HCT116 (cell line): Measurements from ENCODE around the gene PCID2. TPM values are rescaled to one million over a fixed set of nuclear protein-coding genes. Genes with fewer than 3 reads are reported as not detected.

ENCODE experiments used
- ATAC-seq: fragments of 200-7000 bp; cut with Tn5 transposase; 2 replicates; pipeline ENCODE4 v1.9.1; 2020; ENCODE audit warnings: mild to moderate bottlenecking, moderate library complexity
- BruUV-seq: library from RNA; stranded (reverse); fragments of 400-500 nt; replicated peaks from 2 replicates; lab custom pipeline; 2021; lab: Mats Ljungman, UMichigan
- CTCF ChIA-PET: fragments of 300-600 bp; sonication (Branson Sonifier 250); formaldehyde crosslinking; loops from one replicate; lab custom pipeline; 2021; ENCODE audit warnings: antibody characterized with exemption; lab: Charles Lee
- POLR2A ChIA-PET: fragments of 300-600, 350-600 bp; sonication (Branson Sonifier 250); formaldehyde crosslinking; loops from one replicate; lab custom pipeline; 2021; ENCODE audit warnings: antibody characterized with exemption; lab: Charles Lee
- RAD21 ChIA-PET, 2 experiments: fragments of 300-600 bp; sonication (Branson Sonifier 250); formaldehyde crosslinking; loops; one replicate each; lab custom pipeline; 2023; ENCODE audit warnings: low total read pairs in 2 of 2; ENCODE audit not compliant: uncharacterized antibody in 2 of 2, unreplicated experiment in 2 of 2, low non-redundant PET in 1 of 2; lab: Charles Lee
- DNase-seq: peaks from one replicate; pipeline ENCODE4 v3.0.0-alpha.2; 2010; ENCODE audit warnings: low read depth, low spot score
- H2AFZ ChIP-seq: fragments of 200-600 bp; shearing (Covaris generic), sonication (generic); 2 replicates; pipeline ENCODE4 v1.6.1; 2017; ENCODE audit warnings: low read depth, mixed run types, mixed read lengths, antibody characterized with exemption, low read length; ENCODE audit not compliant: poor library complexity, severe bottlenecking
- H3K27ac ChIP-seq: 2 replicates; pipeline ENCODE4 v1.5.1; 2012; ENCODE audit warnings: low read depth, low read length
- H3K27me3 ChIP-seq: fragments of 200-600 bp; sonication (generic); 2 replicates; pipeline ENCODE4 v1.6.1; 2016; ENCODE audit warnings: mixed run types, low read length, mixed read lengths; ENCODE audit not compliant: insufficient read depth
- H3K36me3 ChIP-seq, 2 experiments: fragments of 200-500 bp in 1 of 2; fragments of 200-600 bp in 1 of 2; sonication (Bioruptor generic) in 1 of 2; sonication (generic) in 1 of 2; 2 replicates each; pipeline versions ENCODE4 v1.5.1 to v1.6.1; 2014 to 2016; ENCODE audit warnings: low read length in 2 of 2, inconsistent platforms in 1 of 2, mixed read lengths in 1 of 2, mixed run types in 1 of 2; ENCODE audit not compliant: insufficient read depth in 2 of 2, control insufficient read depth in 1 of 2
- H3K4me1 ChIP-seq, 2 experiments: fragments of 200-600 bp in 1 of 2; sonication (generic) in 1 of 2; 2 replicates each; pipeline versions ENCODE4 v1.5.1 to v1.6.1; 2012 to 2017; ENCODE audit warnings: low read length in 2 of 2, inconsistent platforms in 1 of 2, mild to moderate bottlenecking in 1 of 2, mixed read lengths in 1 of 2, mixed run types in 1 of 2, moderate library complexity in 1 of 2; ENCODE audit not compliant: insufficient read depth in 2 of 2, control insufficient read depth in 1 of 2
- H3K4me2 ChIP-seq: fragments of 200-600 bp; sonication (generic); 2 replicates; pipeline ENCODE4 v1.6.1; 2017; ENCODE audit warnings: mixed run types, low read length, mixed read lengths
- H3K4me3 ChIP-seq, 2 experiments: fragments of 200-600 bp in 1 of 2; sonication (generic) in 1 of 2; replicated peaks in 1 of 2; 2 replicates each; pipeline ENCODE4 v1.5.1; 2011 to 2016; ENCODE audit warnings: low read length in 2 of 2, control low read depth in 1 of 2, low read depth in 1 of 2, mild to moderate bottlenecking in 1 of 2, mixed read lengths in 1 of 2, mixed run types in 1 of 2
- H3K79me2 ChIP-seq: fragments of 200-600 bp; sonication (generic); 2 replicates; pipeline ENCODE4 v1.6.1; 2017; ENCODE audit warnings: mild to moderate bottlenecking, mixed run types, low read length, moderate library complexity, mixed read lengths; ENCODE audit not compliant: insufficient read depth
- H3K9ac ChIP-seq: fragments of 200-600 bp; sonication (generic); 2 replicates; pipeline ENCODE4 v1.6.1; 2016; ENCODE audit warnings: low read length, mixed read lengths
- H3K9me2 ChIP-seq: fragments of 200-600 bp; sonication (generic), shearing (Covaris generic); 2 replicates; pipeline ENCODE4 v1.6.1; 2017; ENCODE audit warnings: mixed run types, mild to moderate bottlenecking, moderate library complexity; ENCODE audit not compliant: insufficient read depth
- H3K9me3 ChIP-seq, 2 experiments: fragments of 200-500 bp in 1 of 2; fragments of 200-600 bp in 1 of 2; sonication (Bioruptor generic) in 1 of 2; sonication (generic) in 1 of 2; 2 replicates each; pipeline ENCODE4 v1.6.1; 2014 to 2017; ENCODE audit warnings: low read length in 2 of 2, mixed read lengths in 2 of 2, inconsistent platforms in 1 of 2, low read depth in 1 of 2, mild to moderate bottlenecking in 1 of 2, mixed run types in 1 of 2, moderate library complexity in 1 of 2; ENCODE audit not compliant: control insufficient read depth in 1 of 2, insufficient read depth in 1 of 2
- H4K20me1 ChIP-seq: fragments of 200-600 bp; sonication (generic), shearing (Covaris generic); 2 replicates; pipeline ENCODE4 v1.6.1; 2017; ENCODE audit warnings: mixed run types, mild to moderate bottlenecking, moderate library complexity; ENCODE audit not compliant: insufficient read depth
- CBX3 ChIP-seq: IDR thresholded peaks from 2 replicates; pipeline ENCODE4 v1.6.1; 2012; ENCODE audit warnings: low read depth
- CEBPB ChIP-seq: IDR thresholded peaks from 2 replicates; pipeline ENCODE4 v1.6.1; 2012; ENCODE audit warnings: low read depth
- ELF1 ChIP-seq: IDR thresholded peaks from 2 replicates; pipeline ENCODE4 v1.6.1; 2012; ENCODE audit warnings: low read depth, borderline replicate concordance
- EZH2 ChIP-seq: fragments of 200-600 bp; sonication (generic); IDR thresholded peaks from 2 replicates; pipeline ENCODE4 v1.6.1; 2017; ENCODE audit warnings: antibody characterized with exemption, mixed run types
- SP1 ChIP-seq: IDR thresholded peaks from 2 replicates; pipeline ENCODE4 v1.6.1; 2012; ENCODE audit warnings: low read depth
- YY1 ChIP-seq: IDR thresholded peaks from 2 replicates; pipeline ENCODE4 v1.6.1; 2011; ENCODE audit warnings: low read length, low read depth, moderate library complexity, mild to moderate bottlenecking; ENCODE audit not compliant: insufficient replicate concordance; ENCODE audit errors: extremely low read depth
- intact Hi-C: fragments of 100-400 bp; cut with micrococcal nuclease; formaldehyde crosslinking; loops from 2 replicates; pipeline ENCODE4 v1.10.0; 2022
- total RNA-seq: library from RNA; stranded (reverse); gene quantifications from one replicate; pipeline ENCODE4 v1.2.1, GENCODE V29; 2021; ENCODE audit not compliant: unreplicated experiment
- TF ChIP-seq, protein P1 (sequence below): IDR thresholded peaks from 2 replicates; pipeline ENCODE4 v1.6.1; 2012
- TF ChIP-seq, protein P2 (sequence below): IDR thresholded peaks from 2 replicates; pipeline ENCODE4 v1.6.1; 2011; ENCODE audit warnings: mild to moderate bottlenecking, low read length, moderate library complexity; ENCODE audit not compliant: insufficient replicate concordance; ENCODE audit errors: extremely low read depth

Gene PCID2
- total RNA-seq, 1 experiment from 2014 or later: 73.3 TPM

DNA sequence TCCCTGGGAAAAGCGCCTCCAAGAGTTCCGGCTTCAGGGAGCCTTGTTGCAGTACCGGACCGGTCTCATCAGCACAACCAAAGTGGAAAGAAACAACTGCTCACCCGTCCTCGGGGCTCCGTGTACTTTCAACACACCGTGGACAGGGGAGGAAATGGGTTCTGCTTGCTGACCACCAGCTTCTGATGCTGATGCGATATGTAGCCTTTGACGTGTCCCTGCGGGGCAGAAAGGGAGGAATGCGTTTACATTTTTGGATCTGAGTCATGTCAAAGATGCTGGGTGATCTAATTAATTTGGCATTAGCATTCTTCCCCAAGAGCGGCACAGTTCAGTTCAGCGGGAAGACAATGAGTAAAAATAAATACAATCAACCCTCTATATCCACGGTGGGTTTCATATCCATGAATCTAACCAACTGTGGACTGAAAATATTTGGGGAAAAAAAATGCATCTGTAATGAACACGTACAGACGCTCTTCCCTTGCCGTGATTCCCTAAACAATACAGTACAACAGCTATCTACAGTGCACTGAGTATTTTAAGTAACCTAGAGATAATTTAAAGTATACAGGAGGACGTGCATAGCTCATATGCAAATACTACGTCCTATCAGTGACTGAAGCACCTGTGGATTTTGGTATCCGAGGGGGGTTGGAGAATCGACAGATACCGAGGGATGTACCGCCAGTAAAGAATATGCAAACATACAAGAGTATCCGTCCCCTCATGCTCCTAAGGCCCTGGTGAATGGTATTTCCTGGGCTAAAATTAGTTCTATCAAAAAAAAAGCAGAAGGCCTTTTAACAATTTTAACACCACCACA, 30.2 kb downstream of the PCID2 start:
- BruUV-seq: no TSS peak
- Histone ChIP-seq H3K27ac (no peak overlapping the region), H3K9me3 (no peaks in the 10 kb centered on the region), H3K4me1 (no peaks in the 10 kb centered on the region; a peak in 1 of 4 replicates), H2AFZ (no peak overlapping the region), H3K9me2 (no peaks in the 10 kb centered on the region), H4K20me1 (no peaks in the 10 kb centered on the region), H3K4me2 (no peak overlapping the region), H3K27me3 (no peaks in the 10 kb centered on the region), H3K79me2 (peaks cover 5% of the 10 kb centered on the region; the same call in 1 of the 2 replicates), H3K9ac (no peak overlapping the region), H3K36me3 (peaks cover 53 to 61% of the 10 kb centered on the region in 2 experiments), H3K4me3 (no peak overlapping the region)
- CTCF ChIA-PET: no interaction called here
- intact Hi-C loops: no loop called here
- TF ChIP-seq, protein P1, sequence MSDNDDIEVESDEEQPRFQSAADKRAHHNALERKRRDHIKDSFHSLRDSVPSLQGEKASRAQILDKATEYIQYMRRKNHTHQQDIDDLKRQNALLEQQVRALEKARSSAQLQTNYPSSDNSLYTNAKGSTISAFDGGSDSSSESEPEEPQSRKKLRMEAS: no peak
- TF ChIP-seq ELF1 (no peak), EZH2 (no peak), CBX3 (no peak)
- RAD21 ChIA-PET: no interaction called here
- POLR2A ChIA-PET: no interaction called here
- DNase-seq (no peak), ATAC-seq (no peak)

DNA sequence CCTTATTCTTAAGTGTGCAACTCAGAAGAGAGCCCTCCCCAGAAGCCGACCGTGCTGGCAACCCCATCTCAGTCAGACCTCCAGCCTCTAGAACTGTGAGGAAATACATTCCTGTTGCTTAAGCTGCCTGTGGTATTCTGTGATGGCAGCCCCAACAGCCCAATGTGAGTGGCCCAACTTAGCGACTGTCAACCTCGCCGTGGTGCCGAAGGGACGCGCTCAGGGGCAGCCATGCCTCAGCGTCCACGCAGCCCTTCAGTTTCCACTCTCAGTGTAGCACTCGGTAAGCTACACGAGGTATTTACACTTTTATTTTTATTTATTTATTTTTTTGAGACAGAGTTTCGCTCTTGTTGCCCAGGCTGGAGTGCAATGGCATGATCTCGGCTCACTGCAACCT, 31.6 kb downstream of the PCID2 start:
- POLR2A ChIA-PET: no interaction called here

More for the DNA sequence above, 31.6 kb downstream of the PCID2 start:
- ChIA-PET CTCF (no interaction called here), RAD21 (no interaction called here)
- ATAC-seq (no peak), DNase-seq (no peak)
- no TSS peak for BruUV-seq
- no peaks in the 10 kb centered on the region for H3K27me3 ChIP-seq
- no peak overlapping the region for H3K4me2 ChIP-seq
- H3K9ac ChIP-seq: no peak overlapping the region
- intact Hi-C loops: no loop called here
- H3K27ac ChIP-seq: no peak overlapping the region
- no peaks in the 10 kb centered on the region for H3K9me2 ChIP-seq
- no peak for TF ChIP-seq SP1
- no peak for TF ChIP-seq CBX3
- no peak for TF ChIP-seq EZH2
- TF ChIP-seq YY1: no peak
- TF ChIP-seq CEBPB: no peak
- TF ChIP-seq, protein P2, sequence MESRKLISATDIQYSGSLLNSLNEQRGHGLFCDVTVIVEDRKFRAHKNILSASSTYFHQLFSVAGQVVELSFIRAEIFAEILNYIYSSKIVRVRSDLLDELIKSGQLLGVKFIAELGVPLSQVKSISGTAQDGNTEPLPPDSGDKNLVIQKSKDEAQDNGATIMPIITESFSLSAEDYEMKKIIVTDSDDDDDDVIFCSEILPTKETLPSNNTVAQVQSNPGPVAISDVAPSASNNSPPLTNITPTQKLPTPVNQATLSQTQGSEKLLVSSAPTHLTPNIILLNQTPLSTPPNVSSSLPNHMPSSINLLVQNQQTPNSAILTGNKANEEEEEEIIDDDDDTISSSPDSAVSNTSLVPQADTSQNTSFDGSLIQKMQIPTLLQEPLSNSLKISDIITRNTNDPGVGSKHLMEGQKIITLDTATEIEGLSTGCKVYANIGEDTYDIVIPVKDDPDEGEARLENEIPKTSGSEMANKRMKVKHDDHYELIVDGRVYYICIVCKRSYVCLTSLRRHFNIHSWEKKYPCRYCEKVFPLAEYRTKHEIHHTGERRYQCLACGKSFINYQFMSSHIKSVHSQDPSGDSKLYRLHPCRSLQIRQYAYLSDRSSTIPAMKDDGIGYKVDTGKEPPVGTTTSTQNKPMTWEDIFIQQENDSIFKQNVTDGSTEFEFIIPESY: no peak
- no peak for TF ChIP-seq ELF1
- no peak overlapping the region for H2AFZ ChIP-seq
- no peaks in the 10 kb centered on the region; a peak in 1 of 4 replicates for H3K4me1 ChIP-seq
- H3K79me2 ChIP-seq: no peaks in the 10 kb centered on the region
- peaks cover 44 to 55% of the 10 kb centered on the region in 2 experiments for H3K36me3 ChIP-seq
- H3K4me3 ChIP-seq: no peak overlapping the region
- H3K9me3 ChIP-seq: no peaks in the 10 kb centered on the region
- no peaks in the 10 kb centered on the region for H4K20me1 ChIP-seq
